SK-N-SH treated with all-trans-retinoic acid at 6 μM for 48 hours (cell line): ENCODE measurements around the gene STYXL1.

Experiments used
- CREB5 ChIP-seq: fragments of 250-450 bp; sonication (Bioruptor Pico); IDR thresholded peaks from 2 replicates; pipeline ENCODE4 v1.5.1; 2020; ENCODE audit warnings: low read depth, mild to moderate bottlenecking, moderate library complexity
- CSRNP3 ChIP-seq: fragments of 250-450 bp; sonication (Bioruptor Pico); IDR thresholded peaks from 2 replicates; pipeline ENCODE4 v1.5.1; 2021; ENCODE audit warnings: mild to moderate bottlenecking, moderate library complexity
- ESRRG ChIP-seq: fragments of 250-450 bp; sonication (Bioruptor Pico); IDR thresholded peaks from 2 replicates; pipeline ENCODE4 v1.6.1; 2021; ENCODE audit warnings: mild to moderate bottlenecking
- GLIS3 ChIP-seq: fragments of 250-450 bp; sonication (Bioruptor Pico); IDR thresholded peaks from 2 replicates; pipeline ENCODE4 v1.5.0; 2020; ENCODE audit warnings: mild to moderate bottlenecking, moderate library complexity
- PATZ1 ChIP-seq: fragments of 250-450 bp; sonication (Bioruptor Pico); IDR thresholded peaks from 2 replicates; pipeline ENCODE4 v1.8.0; 2020; ENCODE audit warnings: mild to moderate bottlenecking, moderate library complexity, borderline replicate concordance
- PPARA ChIP-seq: fragments of 250-450 bp; sonication (Bioruptor Pico); IDR thresholded peaks from 2 replicates; pipeline ENCODE4 v1.5.0; 2020; ENCODE audit warnings: mild to moderate bottlenecking, borderline replicate concordance
- SNAI2 ChIP-seq: fragments of 250-450 bp; sonication (Bioruptor Pico); IDR thresholded peaks from 2 replicates; pipeline ENCODE4 v1.5.0; 2020; ENCODE audit warnings: mild to moderate bottlenecking, moderate library complexity
- TOX ChIP-seq: fragments of 250-450 bp; sonication (Bioruptor Pico); IDR thresholded peaks from 2 replicates; pipeline ENCODE4 v1.8.0; 2021; ENCODE audit warnings: mild to moderate bottlenecking, moderate library complexity, borderline replicate concordance
- ZC3H10 ChIP-seq: fragments of 250-450 bp; sonication (Bioruptor Pico); IDR thresholded peaks from 2 replicates; pipeline ENCODE4 v1.5.1; 2021; ENCODE audit warnings: mild to moderate bottlenecking, moderate library complexity
- ZFP3 ChIP-seq: fragments of 250-450 bp; sonication (Bioruptor Pico); IDR thresholded peaks from 2 replicates; pipeline ENCODE4 v1.5.0; 2020; ENCODE audit warnings: mild to moderate bottlenecking, moderate library complexity
- ZFP30 ChIP-seq: fragments of 450-650 bp; formaldehyde crosslinking; IDR thresholded peaks from 2 replicates; pipeline ENCODE4 v1.5.0; 2022; ENCODE audit warnings: mild to moderate bottlenecking, moderate library complexity
- ZNF70 ChIP-seq: fragments of 450-650 bp; formaldehyde crosslinking; IDR thresholded peaks from 2 replicates; pipeline ENCODE4 v1.5.0; 2020; ENCODE audit warnings: mild to moderate bottlenecking, moderate library complexity
- ZNF8 ChIP-seq: fragments of 450-650 bp; formaldehyde crosslinking; IDR thresholded peaks from 2 replicates; pipeline ENCODE4 v1.5.0; 2020; ENCODE audit warnings: mild to moderate bottlenecking, moderate library complexity

- no peak for TF ChIP-seq CREB5
- TF ChIP-seq PATZ1 (CRISPR knock-in tag) = no peak
- no peak for TF ChIP-seq ZNF70 (CRISPR knock-in tag)
- TF ChIP-seq PPARA (CRISPR knock-in tag) = no peak
- TF ChIP-seq GLIS3 (CRISPR knock-in tag) = no peak
- TF ChIP-seq ZNF8 (CRISPR knock-in tag) = no peak
- TF ChIP-seq SNAI2 (CRISPR knock-in tag) = no peak
- TF ChIP-seq CSRNP3 (CRISPR knock-in tag) = no peak
- no peak for TF ChIP-seq ZFP30 (CRISPR knock-in tag)
- no peak for TF ChIP-seq ZC3H10 (CRISPR knock-in tag)
- TF ChIP-seq ESRRG (CRISPR knock-in tag) = no peak
- no peak for TF ChIP-seq ZFP3 (CRISPR knock-in tag)
- no peak for TF ChIP-seq TOX (CRISPR knock-in tag)
Observed at GRCh38 chr7:75987026-75987804, 60.6 kb downstream of the STYXL1 start.
